ENCODE measurements around the gene OSBPL5.

Gene OSBPL5

DNA sequence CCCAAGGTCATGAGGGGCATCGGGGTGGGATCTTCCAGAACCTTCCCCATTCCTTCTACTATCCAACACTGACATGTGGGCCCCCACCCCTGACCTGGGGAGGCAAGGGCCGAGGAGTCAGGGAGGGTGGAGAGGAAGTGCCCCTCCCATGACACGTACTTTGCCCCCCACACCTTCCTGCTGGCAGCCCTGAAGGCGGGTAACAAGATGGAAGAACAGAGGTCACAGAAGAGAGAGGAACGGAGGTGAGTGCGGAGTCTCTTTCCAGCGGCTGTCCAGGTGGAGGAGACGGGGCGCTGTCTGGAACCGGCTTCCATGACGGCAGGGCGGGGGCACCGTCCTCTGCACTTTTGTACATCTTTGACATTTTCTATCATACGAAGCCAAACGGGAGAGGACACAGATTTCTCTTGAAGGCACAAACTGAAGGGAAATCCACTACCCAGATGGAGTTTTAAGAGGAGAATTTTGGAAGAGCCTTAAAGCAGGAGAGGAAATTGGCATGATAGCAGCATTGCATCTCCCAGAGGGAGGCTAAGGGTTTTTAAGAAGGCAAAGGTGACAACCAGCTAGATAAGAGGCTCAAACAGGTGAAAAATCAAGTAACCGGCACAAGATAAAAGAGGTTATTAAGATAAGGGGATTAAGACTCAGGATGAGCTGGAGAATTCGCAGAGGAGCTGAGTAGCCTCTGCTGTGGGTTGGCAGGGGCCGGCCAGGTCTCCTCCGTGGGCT, 16.7 kb downstream of the OSBPL5 start:
- DNase-seq, result no peak

GRCh38 chr11:3147626-3148025, 17.5 kb downstream of the OSBPL5 start:
- DNase-seq, result no peak

DNA sequence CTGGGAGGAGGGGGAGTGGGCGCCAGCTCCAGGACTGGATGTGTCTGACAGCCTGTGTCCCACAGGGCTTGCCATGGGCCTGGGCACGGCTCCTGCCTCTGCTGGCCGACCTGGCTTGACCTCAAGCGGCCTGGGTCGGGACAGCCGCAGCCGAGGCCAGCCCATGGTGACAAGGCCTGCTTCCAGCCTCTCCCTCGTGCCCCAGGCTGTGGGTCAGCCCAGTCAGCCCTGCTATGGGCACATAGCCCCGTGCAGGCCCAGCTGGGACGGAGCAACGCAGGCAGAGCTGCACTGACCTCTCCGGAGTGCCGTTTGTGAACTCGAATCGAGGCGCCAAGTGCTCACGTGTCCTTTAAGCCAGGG, 17.9 kb downstream of the OSBPL5 start:
- DNase-seq, result no peak

GRCh38 chr11:3146612-3147256, 18.4 kb downstream of the OSBPL5 start:
- DNase-seq, result no peak

GRCh38 chr11:3145206-3145520, 19.9 kb downstream of the OSBPL5 start:
- DNase-seq, result no peak

DNA sequence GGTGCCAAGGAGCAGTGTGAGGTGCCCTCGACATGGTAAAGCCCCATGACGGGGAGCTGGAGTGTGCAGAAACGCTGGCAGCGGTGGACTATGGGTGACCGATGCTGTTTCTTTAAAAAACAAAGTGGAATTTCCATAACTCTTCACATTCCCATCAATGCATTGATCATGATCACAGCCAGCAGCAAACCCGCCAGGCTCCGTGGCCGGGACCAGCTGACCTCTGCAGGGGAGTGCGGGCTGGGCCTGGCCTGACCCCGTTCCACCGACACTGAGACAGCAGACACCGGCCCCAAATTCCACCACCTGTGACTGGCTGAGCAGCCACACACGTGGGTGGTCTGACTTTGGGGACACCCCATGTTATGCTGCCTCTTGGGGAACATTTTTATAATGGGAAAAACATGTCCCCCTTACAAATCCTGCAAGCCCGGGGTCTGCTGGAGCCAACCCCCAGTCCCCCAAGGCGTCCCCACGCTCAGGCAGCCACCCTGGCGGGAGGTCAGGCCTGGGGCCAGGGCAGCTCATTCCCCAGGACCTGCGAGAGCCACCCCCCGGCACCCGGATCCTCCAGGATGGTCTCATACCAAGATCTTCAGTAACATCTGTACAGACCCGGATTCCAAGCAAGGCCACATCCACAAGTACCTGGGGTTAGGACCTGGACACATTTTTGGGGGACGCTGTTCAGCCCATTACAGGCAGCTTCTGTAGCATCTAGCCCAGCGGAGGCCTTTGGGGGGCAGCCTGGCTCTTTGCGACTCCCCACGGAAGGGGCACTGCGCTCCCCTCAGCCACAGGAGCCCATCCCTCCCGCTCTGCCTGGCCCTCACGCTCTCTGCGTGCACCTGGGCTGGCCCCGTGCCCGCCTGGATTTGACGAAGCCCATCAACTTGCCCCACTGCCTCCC, 20.6 kb downstream of the OSBPL5 start:
- no peak for DNase-seq

GRCh38 chr11:3143136-3143880, 21.8 kb downstream of the OSBPL5 start:
- no peak for DNase-seq

GRCh38 chr11:3140291-3140603, 24.9 kb downstream of the OSBPL5 start:
- DNase-seq, result no peak

- no peak for DNase-seq
Measured at GRCh38 chr11:3139481-3140290, 25.4 kb downstream of the OSBPL5 start.

GRCh38 chr11:3139086-3139440, 26.0 kb downstream of the OSBPL5 start:
- DNase-seq, result no peak

- DNase-seq, result no peak
Measured at GRCh38 chr11:3138178-3139085, 26.7 kb downstream of the OSBPL5 start.

GRCh38 chr11:3137486-3138177, 27.5 kb downstream of the OSBPL5 start:
- DNase-seq, result no peak

DNA sequence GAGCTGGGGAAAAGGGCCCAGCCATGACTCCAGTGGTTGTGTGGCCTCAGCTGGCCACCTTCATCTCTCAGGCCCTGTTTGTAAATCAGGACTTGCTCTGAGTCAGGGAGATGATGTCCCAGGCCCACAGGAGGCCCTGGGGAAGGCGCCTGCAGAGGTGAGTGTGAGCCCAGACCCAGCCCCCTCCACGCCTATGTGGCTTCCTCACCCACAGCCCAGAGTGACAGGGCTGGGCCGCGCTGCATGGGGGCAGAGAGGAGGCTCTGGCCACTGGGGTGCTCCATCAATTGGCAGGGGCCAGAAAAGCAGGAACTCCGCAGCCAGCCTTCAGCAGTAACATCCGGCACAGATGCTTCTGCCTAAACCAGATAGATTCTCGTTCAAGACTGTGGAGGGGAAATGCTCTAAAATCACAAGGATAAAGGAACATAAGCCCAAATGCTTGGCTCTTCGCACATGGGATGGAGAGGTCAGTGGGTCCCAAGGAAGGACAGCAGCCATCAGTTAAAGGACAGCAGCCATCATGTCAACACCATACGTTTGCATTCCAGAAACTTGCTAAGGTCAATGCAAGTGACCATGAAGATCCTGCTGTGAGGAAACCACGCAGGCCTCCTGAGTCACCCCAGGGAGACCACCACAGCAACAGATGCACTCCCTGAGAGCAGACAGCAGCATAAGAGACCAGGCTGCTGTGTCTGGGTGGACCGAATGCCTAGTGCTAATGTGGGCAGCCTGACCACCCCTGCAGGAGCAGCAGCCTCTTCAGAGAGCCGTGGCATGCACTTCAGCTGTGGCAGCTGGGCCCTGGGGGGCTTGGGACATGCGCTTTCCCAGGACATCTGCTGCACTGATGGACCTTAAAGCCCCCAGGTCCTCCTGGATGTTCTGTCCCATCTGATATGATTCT, 28.3 kb downstream of the OSBPL5 start:
- no peak for DNase-seq

- no peak for DNase-seq
Measured at GRCh38 chr11:3135481-3136440, 29.3 kb downstream of the OSBPL5 start.

DNA sequence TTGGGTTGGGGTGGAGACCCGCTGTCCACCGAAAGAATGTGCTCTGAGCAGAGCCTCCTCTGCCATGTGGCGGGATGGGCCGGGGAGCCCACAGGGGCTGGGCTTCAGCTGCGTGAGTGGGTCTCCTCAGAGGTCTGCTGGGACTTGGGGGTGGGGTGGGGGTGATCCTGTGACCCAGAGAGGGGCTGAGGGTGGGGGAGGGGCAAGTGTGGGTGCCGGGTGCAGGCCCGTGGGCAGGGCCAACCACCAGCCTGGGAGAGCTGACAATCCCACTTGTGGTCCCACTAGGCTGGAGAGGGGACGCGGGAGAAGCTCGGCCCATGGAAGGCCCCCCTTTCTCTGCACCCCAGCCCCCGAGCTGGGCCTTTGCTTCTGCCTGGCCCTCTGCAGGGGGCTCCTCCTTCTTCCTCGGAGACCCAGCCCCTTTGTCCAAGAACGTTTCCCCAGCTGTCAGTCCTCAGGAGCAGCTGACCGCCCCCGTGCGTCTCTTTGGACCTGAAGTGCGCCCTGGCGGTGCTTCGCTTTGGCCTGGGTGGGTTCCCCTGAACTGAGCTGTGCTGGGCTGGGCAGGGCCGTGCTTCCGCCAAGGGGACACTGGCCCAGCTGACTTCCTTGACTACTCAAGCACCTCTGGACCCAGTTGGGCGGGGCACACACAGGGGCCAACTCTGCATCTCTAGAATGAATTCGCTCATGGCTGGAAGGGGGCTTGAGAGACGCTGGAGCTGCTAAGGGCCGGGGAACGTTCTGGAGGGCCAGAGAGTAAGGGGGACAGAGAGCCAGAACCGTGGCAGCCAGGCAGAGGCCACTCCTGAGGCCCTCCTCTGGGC, 30.2 kb downstream of the OSBPL5 start:
- no peak for DNase-seq

DNA sequence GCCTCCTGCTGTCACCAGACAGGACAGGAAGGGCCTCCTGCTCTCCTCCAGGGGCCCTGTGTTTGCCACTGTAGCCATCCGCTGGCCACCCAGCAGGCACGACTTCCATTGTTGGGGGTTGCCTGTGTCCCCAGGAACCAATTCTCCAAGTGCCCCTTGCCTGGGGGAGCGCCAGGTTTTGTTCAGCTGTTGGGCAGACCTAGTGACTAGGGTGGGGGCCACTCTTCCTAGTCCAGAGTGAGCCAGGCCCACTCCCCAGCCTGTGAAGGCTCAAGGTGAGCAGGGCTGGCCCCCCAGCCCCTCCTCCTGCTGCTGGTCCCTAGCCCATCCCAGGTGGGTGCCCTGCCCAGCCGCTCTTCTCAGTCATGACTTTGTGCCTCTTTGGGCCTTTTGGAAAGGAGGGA, 30.9 kb downstream of the OSBPL5 start:
- no peak for DNase-seq

Measured in activated CD8-positive, alpha-beta memory T cell treated with anti-CD3 and anti-CD28 coated beads, Interleukin-2, amount 50 U/mL, for 48 hours (primary cell).